ENCODE results near the gene AARS1. TPM values are rescaled to one million over a fixed set of nuclear protein-coding genes. Genes with fewer than 3 reads are reported as not detected.
"Not testable (repeated sequence)": the region's sequence is repeated elsewhere in the genome, so short reads cannot be mapped to it uniquely, and the experiment has no call there.

AARS1 gene
- 100 to 1,000 TPM; 237 to 238 TPM for total RNA-seq

GRCh38 chr16:70289229-70290094, at the start of gene AARS1:
Gene AARS1 (minus strand): TSS chr16:70289506. CDS start chr16:70282763, 6,743 bp downstream.
- DNase-seq, result peak; percentile 98
- Mint-ChIP-seq H3K4me3 (peak within 1 kb of the TSS; percentile 99), H3K4me1 (ENCODE audit: low read depth) (peaks cover 34% of the 10 kb centered on the region), H3K27me3 (ENCODE audit: low read depth) (no peaks in the 10 kb centered on the region), H3K9me3 (no peaks in the 10 kb centered on the region), H3K27ac (peak within 1 kb of the TSS; percentile 99), H3K36me3 (ENCODE audit: low read depth) (peaks cover 28% of the 10 kb centered on the region)
- CTCF ChIA-PET, result interaction anchor here (0.6 to 1.7 kb wide), 8 partner anchors 8 to 364 kb away, joined by 3 to 5 read pairs (median 4); partner anchors contain the start of genes DDX19A and EXOSC6
- intact Hi-C loops (cut with micrococcal nuclease), result loop anchor here (1.0 kb wide), 5 partner anchors 10 to 234 kb away; partner anchors contain the start of genes COG4, DDX19A, DDX19B and EXOSC6

GRCh38 chr16:70337814-70338213, 48.5 kb upstream of the AARS1 start:
- Mint-ChIP-seq H3K4me3 (no peak overlapping the region), H3K27me3 (ENCODE audit: low read depth) (no peaks in the 10 kb centered on the region), H3K36me3 (ENCODE audit: low read depth) (peaks cover 9% of the 10 kb centered on the region), H3K27ac (no peak overlapping the region), H3K9me3 (no peaks in the 10 kb centered on the region), H3K4me1 (ENCODE audit: low read depth) (no peaks in the 10 kb centered on the region)
- no peak for DNase-seq
- intact Hi-C loops (cut with micrococcal nuclease), result no loop called here
- CTCF ChIA-PET, result no interaction called here

- intact Hi-C loops (cut with micrococcal nuclease), result loop anchor here (5.0 kb wide), 1 partner anchor 320 kb away; no protein-coding TSS in a partner anchor
- DNase-seq; H3K4me3 Mint-ChIP-seq; H3K36me3 Mint-ChIP-seq (ENCODE audit: low read depth); H3K27me3 Mint-ChIP-seq (ENCODE audit: low read depth); H3K4me1 Mint-ChIP-seq (ENCODE audit: low read depth); H3K9me3 Mint-ChIP-seq: not testable (repeated sequence)
- CTCF ChIA-PET, result interaction anchor here (0.6 to 2.8 kb wide), 4 partner anchors 33 to 322 kb away, joined by 3 to 15 read pairs (median 8); no protein-coding TSS in a partner anchor
- peak overlapping the region; percentile 50 for H3K27ac Mint-ChIP-seq
Measured at GRCh38 chr16:70332728-70333127, 43.4 kb upstream of the AARS1 start.

- intact Hi-C loops (cut with micrococcal nuclease), result loop anchor here (5.0 kb wide), 1 partner anchor 321 kb away; no protein-coding TSS in a partner anchor
- Mint-ChIP-seq H3K36me3 (ENCODE audit: low read depth) (peaks cover 7% of the 10 kb centered on the region), H3K27me3 (ENCODE audit: low read depth) (no peaks in the 10 kb centered on the region), H3K27ac (peak overlapping the region; percentile 50), H3K4me3 (no peak overlapping the region), H3K4me1 (ENCODE audit: low read depth) (no peaks in the 10 kb centered on the region), H3K9me3 (no peaks in the 10 kb centered on the region)
- peak; percentile 26 for DNase-seq
- CTCF ChIA-PET, result interaction anchor here (0.6 to 2.8 kb wide), 7 partner anchors 10 to 439 kb away, joined by 3 to 15 read pairs (median 3); no protein-coding TSS in a partner anchor
Measured at GRCh38 chr16:70331588-70332358, 42.5 kb upstream of the AARS1 start.

- Mint-ChIP-seq H3K4me1 (ENCODE audit: low read depth) (no peaks in the 10 kb centered on the region), H3K9me3 (no peaks in the 10 kb centered on the region), H3K36me3 (ENCODE audit: low read depth) (peaks cover 7% of the 10 kb centered on the region), H3K27me3 (ENCODE audit: low read depth) (no peaks in the 10 kb centered on the region), H3K27ac (no peak overlapping the region), H3K4me3 (no peak overlapping the region)
- intact Hi-C loops (cut with micrococcal nuclease), result loop anchor here (5.0 kb wide), 1 partner anchor 321 kb away; no protein-coding TSS in a partner anchor
- no peak for DNase-seq
- CTCF ChIA-PET, result interaction anchor here (0.6 to 2.8 kb wide), 7 partner anchors 9 to 440 kb away, joined by 3 to 15 read pairs (median 3); no protein-coding TSS in a partner anchor
Measured at GRCh38 chr16:70331091-70331490, 41.8 kb upstream of the AARS1 start.

- CTCF ChIA-PET, result interaction anchor here (0.5 to 0.9 kb wide), 5 partner anchors 11 to 192 kb away, joined by 3 read pairs; no protein-coding TSS in a partner anchor
- no peak overlapping the region for H3K27ac Mint-ChIP-seq
- DNase-seq, result no peak
- no peaks in the 10 kb centered on the region for H3K27me3 Mint-ChIP-seq (ENCODE audit: low read depth)
- H3K4me3 Mint-ChIP-seq, result no peak overlapping the region
- H3K9me3 Mint-ChIP-seq, result no peaks in the 10 kb centered on the region
- intact Hi-C loops (cut with micrococcal nuclease), result no loop called here
- H3K4me1 Mint-ChIP-seq (ENCODE audit: low read depth), result no peaks in the 10 kb centered on the region
- H3K36me3 Mint-ChIP-seq (ENCODE audit: low read depth), result peaks cover 11% of the 10 kb centered on the region
Measured at GRCh38 chr16:70324998-70325747, 35.9 kb upstream of the AARS1 start.

GRCh38 chr16:70320121-70320520, 30.8 kb upstream of the AARS1 start:
- H3K36me3 Mint-ChIP-seq (ENCODE audit: low read depth), result peaks cover 6% of the 10 kb centered on the region
- H3K4me3 Mint-ChIP-seq, result no peak overlapping the region
- no peaks in the 10 kb centered on the region for H3K27me3 Mint-ChIP-seq (ENCODE audit: low read depth)
- H3K4me1 Mint-ChIP-seq (ENCODE audit: low read depth), result no peaks in the 10 kb centered on the region
- CTCF ChIA-PET, result no interaction called here
- no peak overlapping the region for H3K27ac Mint-ChIP-seq
- intact Hi-C loops (cut with micrococcal nuclease), result no loop called here
- H3K9me3 Mint-ChIP-seq, result no peaks in the 10 kb centered on the region
- no peak for DNase-seq

GRCh38 chr16:70307726-70308125, 18.4 kb upstream of the AARS1 start:
- CTCF ChIA-PET, result interaction anchor here (0.7 kb wide), 1 partner anchor 14 kb away, joined by 3 read pairs; no protein-coding TSS in a partner anchor

GRCh38 chr16:70306880-70307279, 17.6 kb upstream of the AARS1 start:
- Mint-ChIP-seq H3K4me3 (no peak overlapping the region), H3K27ac (no peak overlapping the region), H3K36me3 (ENCODE audit: low read depth) (peaks cover 7% of the 10 kb centered on the region), H3K27me3 (ENCODE audit: low read depth) (no peaks in the 10 kb centered on the region), H3K9me3 (no peaks in the 10 kb centered on the region), H3K4me1 (ENCODE audit: low read depth) (peaks cover 21% of the 10 kb centered on the region)
- no peak for DNase-seq
- CTCF ChIA-PET, result no interaction called here
- intact Hi-C loops (cut with micrococcal nuclease), result no loop called here

More at GRCh38 chr16:70307726-70308125, 18.4 kb upstream of the AARS1 start:
- H3K4me3 Mint-ChIP-seq; H3K27ac Mint-ChIP-seq; H3K27me3 Mint-ChIP-seq (ENCODE audit: low read depth); H3K36me3 Mint-ChIP-seq (ENCODE audit: low read depth); H3K9me3 Mint-ChIP-seq; DNase-seq; intact Hi-C loops (cut with micrococcal nuclease): not testable (repeated sequence)
- H3K4me1 Mint-ChIP-seq (ENCODE audit: low read depth), result peaks cover 14% of the 10 kb centered on the region

- Mint-ChIP-seq H3K27me3 (ENCODE audit: low read depth) (no peaks in the 10 kb centered on the region), H3K27ac (peak overlapping the region; percentile 43), H3K4me1 (ENCODE audit: low read depth) (peaks cover 38% of the 10 kb centered on the region), H3K4me3 (no peak overlapping the region), H3K36me3 (ENCODE audit: low read depth) (peaks cover 21% of the 10 kb centered on the region), H3K9me3 (peaks cover 10% of the 10 kb centered on the region)
- CTCF ChIA-PET, result interaction anchor here (0.6 to 0.7 kb wide), 2 partner anchors 9 to 147 kb away, joined by 3 read pairs; no protein-coding TSS in a partner anchor
- DNase-seq, result no peak
- intact Hi-C loops (cut with micrococcal nuclease), result no loop called here
Measured at GRCh38 chr16:70304892-70305448, 15.7 kb upstream of the AARS1 start.

GRCh38 chr16:70302745-70303144, 13.4 kb upstream of the AARS1 start:
- Mint-ChIP-seq H3K4me1 (ENCODE audit: low read depth) (peaks cover 50% of the 10 kb centered on the region), H3K27ac (no peak overlapping the region), H3K9me3 (peaks cover 10% of the 10 kb centered on the region), H3K4me3 (no peak overlapping the region), H3K36me3 (ENCODE audit: low read depth) (peaks cover 21% of the 10 kb centered on the region), H3K27me3 (ENCODE audit: low read depth) (no peaks in the 10 kb centered on the region)
- intact Hi-C loops (cut with micrococcal nuclease), result no loop called here
- DNase-seq, result no peak
- CTCF ChIA-PET, result no interaction called here
